Subcutaneous abdominal adipose tissue (tissue), 5 donors: Measurements from ENCODE around the gene ZFP14.

ENCODE experiments used
- H3K27ac ChIP-seq: one replicate; pipeline ENCODE4 v1.7.0; 2013; ENCODE audit warnings: low read depth, mild to moderate bottlenecking, inconsistent platforms, low read length, moderate library complexity
- H3K27me3 ChIP-seq, 5 donors: one replicate each; pipeline ENCODE4 v1.7.0; 2013; ENCODE audit warnings: low read length in 5 of 5, inconsistent platforms in 1 of 5; ENCODE audit not compliant: control insufficient read depth in 5 of 5, insufficient read depth in 4 of 5
- H3K36me3 ChIP-seq, 5 donors: one replicate each; pipeline ENCODE4 v1.7.0; 2013; ENCODE audit warnings: low read length in 5 of 5; ENCODE audit not compliant: control insufficient read depth in 5 of 5, insufficient read depth in 5 of 5
- H3K4me1 ChIP-seq, 5 donors: one replicate each; pipeline ENCODE4 v1.7.0; 2013; ENCODE audit warnings: low read length in 5 of 5, mild to moderate bottlenecking in 3 of 5, moderate library complexity in 1 of 5; ENCODE audit not compliant: control insufficient read depth in 5 of 5, insufficient read depth in 5 of 5
- H3K4me3 ChIP-seq, 5 donors: one replicate each; pipeline ENCODE4 v1.7.0; 2013; ENCODE audit warnings: low read length in 5 of 5, low read depth in 1 of 5
- H3K9ac ChIP-seq, 5 donors: one replicate each; pipeline ENCODE4 v1.7.0; 2013; ENCODE audit warnings: low read length in 5 of 5, mild to moderate bottlenecking in 4 of 5, moderate library complexity in 3 of 5
- H3K9me3 ChIP-seq, 5 donors: one replicate each; pipeline ENCODE4 v1.7.0; 2013; ENCODE audit warnings: low read length in 5 of 5; ENCODE audit not compliant: control insufficient read depth in 5 of 5
- donor health status: healthy.
- donor health status: healthy.
- donor health status: healthy.
- donor health status: healthy.
- donor health status: healthy.

The ZFP14 gene

DNA sequence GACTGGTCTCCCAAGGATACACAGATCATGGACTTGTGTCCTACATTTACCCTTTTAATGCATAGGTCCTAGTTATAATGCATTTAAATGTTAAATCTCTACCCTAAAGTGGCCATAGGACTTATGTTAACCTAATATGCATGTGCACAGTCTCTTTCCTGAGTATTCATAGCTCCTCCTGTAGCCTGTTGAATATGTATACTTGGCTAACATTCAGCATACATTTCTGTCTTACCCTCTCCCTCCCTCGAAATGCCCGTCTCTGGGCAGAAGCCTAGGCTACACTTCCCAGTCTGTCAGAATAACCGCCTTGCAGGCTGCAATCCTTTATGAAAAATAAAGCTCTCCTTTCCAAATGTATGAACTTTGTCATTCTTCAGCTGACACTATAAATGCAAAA, 25.5 kb upstream of the ZFP14 start:
- peaks cover 56 to 78% (median 72%) of the 10 kb centered on the region in 5 donors for H3K36me3 ChIP-seq
- no peak overlapping the region for H3K9ac ChIP-seq
- peaks cover 0 to 12% (median 6%) of the 10 kb centered on the region in 5 donors for H3K9me3 ChIP-seq

DNA sequence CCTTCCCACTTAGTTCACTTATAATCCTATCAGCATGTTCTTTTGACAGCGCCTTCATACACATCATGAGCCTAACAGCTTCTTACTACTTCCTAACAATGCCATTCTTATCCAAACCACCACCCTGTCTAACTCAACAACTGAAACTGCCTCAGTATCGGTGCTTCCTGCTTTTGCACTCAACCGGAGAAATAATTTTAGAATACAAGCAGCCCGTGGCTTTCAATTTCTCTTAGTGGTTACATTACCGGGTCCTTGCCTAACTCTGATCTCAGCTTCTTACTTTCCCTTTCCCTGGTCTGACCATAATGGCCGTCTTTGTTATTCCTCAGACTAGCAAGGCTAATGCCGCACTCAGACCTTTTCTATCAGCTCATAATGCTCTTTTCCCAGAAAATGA, 22.5 kb upstream of the ZFP14 start:
- Histone ChIP-seq H3K27me3 (no peaks in the 10 kb centered on the region), H3K9me3 (peaks cover 5 to 12% (median 9%) of the 10 kb centered on the region in 5 donors), H3K4me1 (no peaks in the 10 kb centered on the region), H3K4me3 (peak overlapping the region in 1 of 5 donors; percentile 8), H3K9ac (no peak overlapping the region), H3K36me3 (peaks cover 40 to 67% (median 60%) of the 10 kb centered on the region in 5 donors), H3K27ac (no peak overlapping the region)

More for the DNA sequence above, 25.5 kb upstream of the ZFP14 start:
- Histone ChIP-seq H3K27ac (no peak overlapping the region), H3K4me1 (peaks cover 0 to under 1% (median 0%) of the 10 kb centered on the region in 5 donors), H3K27me3 (no peaks in the 10 kb centered on the region), H3K4me3 (peak overlapping the region in 1 of 5 donors; percentile 9)

DNA sequence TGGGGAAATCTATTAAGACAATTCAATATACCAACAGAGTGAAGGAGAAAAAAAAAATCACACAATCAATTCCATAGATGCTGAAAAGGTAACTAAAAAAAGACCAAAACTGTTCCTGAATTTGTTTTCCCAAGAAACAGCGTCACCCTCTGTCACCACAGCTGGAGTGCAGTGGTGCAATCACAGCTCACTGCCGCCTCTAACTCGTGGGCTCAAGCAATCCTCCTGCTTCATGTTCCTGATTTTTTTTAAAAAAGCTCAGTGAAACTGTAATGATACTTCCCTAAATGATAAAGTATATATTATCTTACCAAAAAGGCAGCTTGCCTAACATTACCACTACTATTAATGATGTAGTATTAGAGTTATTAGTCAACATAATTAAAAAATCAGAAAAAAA, 19.6 kb upstream of the ZFP14 start:
- Histone ChIP-seq H3K9me3 (peaks cover 22 to 35% (median 27%) of the 10 kb centered on the region in 5 donors), H3K27ac (no peak overlapping the region), H3K4me3 (peak overlapping the region in 1 of 5 donors; percentile 15), H3K4me1 (no peaks in the 10 kb centered on the region), H3K36me3 (peaks cover 35 to 63% (median 51%) of the 10 kb centered on the region in 5 donors), H3K9ac (no peak overlapping the region), H3K27me3 (no peaks in the 10 kb centered on the region)

DNA sequence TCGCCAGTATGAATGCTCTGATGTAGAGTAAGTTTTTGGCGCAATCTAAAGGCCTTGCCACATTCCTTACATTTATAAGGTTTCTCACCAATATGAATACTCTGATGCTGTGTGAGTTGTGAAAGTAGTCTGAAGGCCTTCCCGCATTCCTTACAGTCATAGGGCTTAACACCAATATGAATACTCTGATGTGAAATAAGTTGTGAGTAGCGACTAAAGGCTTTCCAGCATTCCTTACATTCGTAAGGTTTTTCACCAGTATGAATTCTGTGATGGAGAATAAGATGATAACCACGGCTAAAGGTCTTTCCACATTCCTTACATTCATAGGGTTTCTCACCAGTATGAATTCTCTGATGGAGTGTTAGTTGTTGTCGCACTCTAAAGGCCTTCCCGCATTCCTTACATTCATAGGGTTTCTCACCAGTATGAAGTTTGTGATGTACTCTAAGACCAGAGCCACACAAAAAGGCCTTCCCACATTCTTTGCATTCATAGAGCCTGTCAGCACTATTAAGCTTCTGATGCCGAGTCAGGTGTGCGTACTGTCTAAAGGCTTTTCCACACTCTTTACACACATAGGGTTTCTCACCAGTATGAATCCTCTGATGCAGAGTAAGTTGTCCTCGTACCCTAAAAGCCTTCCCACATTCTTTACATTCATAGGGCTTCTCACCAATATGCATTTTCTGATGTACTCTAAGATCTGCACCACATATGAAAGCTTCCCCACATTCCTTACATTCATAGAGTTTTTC, 14.1 kb upstream of the ZFP14 start:
- H3K4me3 ChIP-seq: peak overlapping the region; percentile 32 to 60 (median 47)
- H3K9ac ChIP-seq: no peak overlapping the region
- H3K27ac ChIP-seq: no peak overlapping the region
- H3K36me3 ChIP-seq: peaks cover 33 to 42% (median 38%) of the 10 kb centered on the region in 5 donors
- peaks cover 48 to 67% (median 54%) of the 10 kb centered on the region in 5 donors for H3K9me3 ChIP-seq
- H3K4me1 ChIP-seq: no peaks in the 10 kb centered on the region
- no peaks in the 10 kb centered on the region for H3K27me3 ChIP-seq

DNA sequence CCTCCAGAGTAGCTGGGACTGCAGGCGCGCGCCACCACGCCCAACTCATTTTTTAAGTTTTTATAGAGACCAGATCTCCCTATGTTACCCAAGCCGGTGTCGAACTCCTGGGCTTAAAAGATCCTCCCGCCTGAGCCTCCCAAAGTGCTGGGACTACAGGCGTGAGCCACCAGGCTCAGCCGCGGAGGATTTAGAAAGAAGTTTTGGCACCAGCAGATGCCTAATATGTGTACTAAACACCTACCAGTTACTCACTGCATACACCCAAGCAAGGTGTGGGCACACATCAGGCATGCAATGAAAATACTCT, 464 bp upstream of the ZFP14 start:
- no peaks in the 10 kb centered on the region for H3K27me3 ChIP-seq
- H3K4me3 ChIP-seq: peak overlapping the region; percentile 50 to 99 (median 93)
- H3K27ac ChIP-seq: peak overlapping the region; percentile 81
- peaks cover 0 to 4% (median 0%) of the 10 kb centered on the region in 5 donors for H3K9me3 ChIP-seq
- H3K4me1 ChIP-seq: peaks cover 3 to 20% (median 17%) of the 10 kb centered on the region in 5 donors
- H3K9ac ChIP-seq: peak overlapping the region in 3 of 5 donors; percentile 88 to 97 (median 91)
- no peaks in the 10 kb centered on the region for H3K36me3 ChIP-seq

DNA sequence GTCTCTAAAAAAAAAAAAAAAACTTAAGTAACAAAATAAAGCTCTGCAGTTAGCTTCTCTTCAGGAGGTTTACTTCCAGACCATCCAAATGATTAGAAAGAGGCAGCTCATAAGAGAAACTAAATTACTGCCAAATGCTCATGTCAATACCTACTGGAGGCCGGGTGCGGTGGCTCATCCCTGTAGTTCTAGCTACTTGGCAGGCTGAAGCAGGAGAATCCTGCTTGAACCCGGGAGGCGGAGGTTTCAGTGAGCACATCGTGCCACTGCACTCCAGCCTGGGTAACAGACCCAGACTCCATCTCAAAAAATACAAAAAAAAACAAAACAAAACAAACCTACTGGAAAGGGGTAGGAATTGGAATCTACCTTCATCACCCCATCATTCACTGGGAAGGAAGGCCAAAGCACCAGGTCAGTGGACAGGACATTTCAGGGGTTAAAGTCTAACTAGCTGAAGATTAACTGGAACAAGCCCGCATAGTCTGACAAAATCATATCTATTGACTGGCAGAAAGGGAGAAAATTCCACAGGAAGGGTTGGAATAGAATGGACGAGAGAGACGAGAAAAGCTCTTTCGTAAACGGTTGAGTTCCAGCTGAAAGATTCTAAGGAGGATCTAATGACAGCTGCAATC, 1.3 kb downstream of the ZFP14 start:
- peak overlapping the region; percentile 75 to 97 (median 91) for H3K9ac ChIP-seq
- H3K4me3 ChIP-seq: peak overlapping the region; percentile 92 to 99 (median 96)
- H3K27ac ChIP-seq: peak overlapping the region; percentile 81
- peaks cover 3 to 20% (median 17%) of the 10 kb centered on the region in 5 donors for H3K4me1 ChIP-seq
- H3K9me3 ChIP-seq: no peaks in the 10 kb centered on the region
- no peaks in the 10 kb centered on the region for H3K36me3 ChIP-seq
- no peaks in the 10 kb centered on the region for H3K27me3 ChIP-seq

DNA sequence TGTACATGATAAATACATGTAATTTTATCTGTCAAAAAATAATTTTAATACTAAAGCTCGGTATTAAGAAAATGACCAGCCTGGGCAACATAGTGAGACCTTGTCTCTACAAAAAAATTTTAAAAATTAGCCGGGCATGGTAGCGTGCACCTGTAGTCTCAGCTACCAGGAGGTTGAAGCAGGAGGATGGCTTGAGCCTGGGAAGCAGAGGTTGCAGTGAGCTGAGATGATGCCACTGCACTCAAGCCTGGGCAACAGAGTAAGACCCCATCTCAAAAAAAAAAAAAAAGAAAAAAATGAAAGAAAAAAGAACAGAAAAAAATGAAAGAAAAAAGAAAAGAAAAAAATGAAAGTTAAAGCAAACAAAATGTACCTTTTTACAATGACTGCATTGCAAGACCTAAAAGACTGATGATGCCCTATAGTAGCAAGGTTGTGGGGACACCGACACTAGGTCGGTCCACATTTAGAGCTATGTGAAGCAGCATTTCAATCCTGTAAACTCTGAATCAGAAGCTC, 5.3 kb downstream of the ZFP14 start:
- H3K9ac ChIP-seq: no peak overlapping the region
- H3K27me3 ChIP-seq: no peaks in the 10 kb centered on the region
- H3K36me3 ChIP-seq: peaks cover 0 to 5% (median 0%) of the 10 kb centered on the region in 5 donors
- H3K9me3 ChIP-seq: peaks cover 0 to 7% (median 4%) of the 10 kb centered on the region in 5 donors
- peaks cover 3 to 18% (median 12%) of the 10 kb centered on the region in 5 donors for H3K4me1 ChIP-seq
- H3K27ac ChIP-seq: no peak overlapping the region
- no peak overlapping the region for H3K4me3 ChIP-seq

DNA sequence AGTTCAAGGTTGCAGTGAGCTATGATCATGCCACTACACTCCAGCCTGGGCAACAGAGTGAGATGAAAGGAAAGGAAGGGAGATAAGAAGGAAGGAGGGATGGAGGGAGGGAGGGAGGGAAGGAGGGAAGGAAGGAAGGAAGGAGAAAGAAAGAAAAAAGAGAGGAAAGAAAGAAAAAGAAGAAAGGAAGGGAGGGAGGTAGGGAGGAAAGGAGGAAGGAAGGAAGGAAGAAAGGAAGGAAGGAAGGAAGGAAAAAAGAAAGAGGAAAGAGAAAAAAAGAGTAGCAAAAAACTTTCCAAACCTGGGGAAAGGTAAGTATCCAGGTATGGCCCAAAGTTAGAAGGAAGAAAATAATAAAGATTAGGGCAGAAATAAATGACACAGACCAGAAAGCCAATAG, 7.1 kb downstream of the ZFP14 start:
- Histone ChIP-seq H3K27me3 (no peaks in the 10 kb centered on the region), H3K4me3 (no peak overlapping the region), H3K9ac (no peak overlapping the region), H3K4me1 (peaks cover 0 to 5% (median 0%) of the 10 kb centered on the region in 5 donors), H3K9me3 (peaks cover 0 to 7% (median 4%) of the 10 kb centered on the region in 5 donors), H3K36me3 (peaks cover 2 to 13% (median 8%) of the 10 kb centered on the region in 5 donors), H3K27ac (no peak overlapping the region)

DNA sequence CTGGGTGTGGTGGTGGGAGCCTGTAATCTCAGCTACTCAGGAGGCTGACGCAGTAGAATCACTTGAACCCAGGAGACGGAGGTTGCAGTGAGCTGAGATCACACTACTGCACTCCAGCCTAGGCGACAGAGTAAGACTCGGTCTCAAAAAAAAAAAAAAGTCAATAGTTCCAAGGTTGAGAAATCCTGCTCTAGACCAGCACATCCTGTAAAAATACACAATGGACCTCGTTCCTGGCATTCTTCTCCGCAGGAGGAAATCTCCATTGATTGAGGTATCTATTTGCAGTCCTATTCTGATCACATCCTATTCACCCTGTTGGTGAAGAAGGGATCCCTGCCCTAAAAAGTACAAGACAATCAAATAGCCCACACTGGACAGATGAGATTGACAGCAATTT, 15.2 kb downstream of the ZFP14 start:
- Histone ChIP-seq H3K9me3 (peaks cover 0 to 8% (median 0%) of the 10 kb centered on the region in 5 donors), H3K36me3 (peaks cover 24 to 76% (median 57%) of the 10 kb centered on the region in 5 donors), H3K27me3 (no peaks in the 10 kb centered on the region), H3K4me1 (peaks cover 0 to 5% (median 0%) of the 10 kb centered on the region in 5 donors), H3K27ac (no peak overlapping the region), H3K4me3 (peak overlapping the region in 1 of 5 donors; percentile 12), H3K9ac (no peak overlapping the region)
